HEK293T (cell line): ENCODE results near the gene ZNF296.

Experiments
- CTCF ChIA-PET: fragments of 350-600 bp; formaldehyde crosslinking; extraction: SDS; loops from one replicate; lab custom pipeline; 2021; ENCODE audit warnings: antibody characterized with exemption, inconsistent platforms; lab: Yijun Ruan, JAX
- POLR2A ChIA-PET: fragments of 350-600 bp; formaldehyde crosslinking; extraction: SDS; loops from one replicate; lab custom pipeline; 2020; ENCODE audit warnings: antibody characterized with exemption, inconsistent platforms; lab: Yijun Ruan, JAX
- DNase-seq: peaks from one replicate; pipeline ENCODE4 v3.0.0; 2012; ENCODE audit warnings: mixed read lengths; ENCODE audit errors: extremely low spot score
- ARNT ChIP-seq: fragments of 450-650 bp; IDR thresholded peaks from 2 replicates; pipeline ENCODE4 v1.6.1; 2017; ENCODE audit warnings: mild to moderate bottlenecking
- BHLHE40 ChIP-seq: fragments of 450-650 bp; IDR thresholded peaks from 2 replicates; pipeline ENCODE4 v1.6.1; 2016; ENCODE audit warnings: mild to moderate bottlenecking, moderate library complexity, borderline replicate concordance
- CTBP1 ChIP-seq: fragments of 450-650 bp; IDR thresholded peaks from 2 replicates; pipeline ENCODE4 v1.6.1; 2016; ENCODE audit warnings: borderline replicate concordance
- ELF4 ChIP-seq: fragments of 450-650 bp; IDR thresholded peaks from 2 replicates; pipeline ENCODE4 v1.6.1; 2017; ENCODE audit warnings: antibody characterized with exemption
- FOXA1 ChIP-seq: fragments of 450-650 bp; IDR thresholded peaks from 2 replicates; pipeline ENCODE4 v1.6.1; 2016; ENCODE audit warnings: mild to moderate bottlenecking
- FOXK2 ChIP-seq: fragments of 450-650 bp; IDR thresholded peaks from 2 replicates; pipeline ENCODE4 v1.6.1; 2016; ENCODE audit warnings: mild to moderate bottlenecking
- FOXM1 ChIP-seq: fragments of 450-650 bp; IDR thresholded peaks from 2 replicates; pipeline ENCODE4 v1.6.1; 2017; ENCODE audit warnings: mild to moderate bottlenecking, borderline replicate concordance
- HDGF ChIP-seq: fragments of 450-650 bp; IDR thresholded peaks from 2 replicates; pipeline ENCODE4 v1.6.1; 2017; ENCODE audit warnings: antibody characterized with exemption, borderline replicate concordance
- L3MBTL2 ChIP-seq: fragments of 450-650 bp; conservative IDR thresholded peaks from 2 replicates; pipeline ENCODE4 v1.6.1; 2016; ENCODE audit warnings: mild to moderate bottlenecking
- LEF1 ChIP-seq: fragments of 450-650 bp; IDR thresholded peaks from 2 replicates; pipeline ENCODE4 v1.6.1; 2017; ENCODE audit warnings: mild to moderate bottlenecking, borderline replicate concordance
- NFRKB ChIP-seq: fragments of 450-650 bp; IDR thresholded peaks from 2 replicates; pipeline ENCODE4 v1.6.1; 2016; ENCODE audit warnings: mild to moderate bottlenecking, moderate library complexity
- PKNOX1 ChIP-seq: fragments of 450-650 bp; IDR thresholded peaks from 2 replicates; pipeline ENCODE4 v1.6.1; 2016
- SP1 ChIP-seq: fragments of 450-650 bp; IDR thresholded peaks from 2 replicates; pipeline ENCODE4 v1.6.1; 2017
- SUZ12 ChIP-seq: fragments of 450-650 bp; IDR thresholded peaks from 2 replicates; pipeline ENCODE4 v1.6.1; 2016; ENCODE audit warnings: mild to moderate bottlenecking
- TARDBP ChIP-seq: fragments of 450-650 bp; IDR thresholded peaks from 2 replicates; pipeline ENCODE4 v1.6.1; 2016
- ZNF384 ChIP-seq: fragments of 450-650 bp; IDR thresholded peaks from 2 replicates; pipeline ENCODE4 v1.6.1; 2016

Gene ZNF296

DNA sequence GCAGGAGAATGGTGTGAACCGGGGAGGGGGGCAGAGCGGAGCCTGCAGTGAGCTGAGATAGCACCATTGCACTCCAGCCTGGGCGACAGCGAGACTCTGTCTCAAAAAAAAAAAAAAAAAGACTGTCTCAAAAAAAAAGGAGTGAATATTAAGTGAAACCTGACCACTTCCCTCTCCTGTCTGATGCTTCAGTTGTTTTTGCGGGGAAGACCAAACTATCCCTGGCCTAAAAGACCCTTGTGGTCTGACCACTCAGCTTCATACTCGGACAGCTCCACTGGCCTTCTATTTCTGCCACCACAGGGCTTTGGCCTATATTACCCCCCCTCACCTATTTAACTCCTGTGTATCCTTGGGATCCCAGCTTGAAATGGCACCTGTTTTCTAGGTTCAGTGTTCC, 35.2 kb downstream of the ZNF296 start:
- DNase-seq, result no peak
- CTCF ChIA-PET, result interaction anchor here (1.2 to 1.3 kb wide), 2 partner anchors 19 to 25 kb away, joined by 3 read pairs; no protein-coding TSS in a partner anchor
- TF ChIP-seq ZNF384 (no peak), NFRKB (no peak), FOXK2 (no peak), FOXA1 (no peak), FOXM1 (no peak), SP1 (no peak)
- POLR2A ChIA-PET, result interaction anchor here (0.6 to 1.4 kb wide), 2 partner anchors 8 to 14 kb away, joined by 3 read pairs; no protein-coding TSS in a partner anchor

DNA sequence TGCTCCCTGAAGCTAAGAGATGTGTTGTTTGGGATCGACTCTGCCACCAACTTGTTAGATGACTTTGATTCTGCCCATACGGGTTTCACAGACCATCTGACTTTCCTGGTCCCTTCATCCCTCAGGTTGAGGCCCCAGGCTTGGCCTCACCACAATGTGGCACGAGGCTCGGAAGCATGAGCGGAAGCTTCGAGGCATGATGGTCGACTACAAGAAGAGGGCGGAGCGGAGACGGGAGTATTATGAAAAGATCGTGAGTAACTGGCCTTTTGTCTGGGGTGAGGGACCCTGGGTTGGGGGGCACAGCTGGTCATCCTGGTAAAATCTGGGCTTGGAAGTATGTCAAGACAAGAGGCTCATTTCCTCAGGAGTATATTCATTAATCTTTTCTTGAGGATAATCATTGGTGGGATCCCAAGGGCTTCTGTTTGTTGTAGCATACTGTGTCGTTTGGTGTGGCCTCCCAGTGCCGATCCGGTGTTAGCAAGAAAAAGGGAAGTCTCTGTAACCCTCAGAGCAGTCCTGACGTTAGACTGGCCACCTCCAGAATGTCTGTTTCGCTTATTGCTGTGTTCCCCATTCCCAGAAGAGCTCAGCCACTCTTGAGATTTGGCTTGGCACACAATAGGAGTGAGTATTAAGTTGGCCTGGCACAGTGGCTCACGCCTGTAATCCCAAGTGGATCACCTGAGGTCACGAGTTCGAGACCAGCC, 36.1 kb downstream of the ZNF296 start:
- DNase-seq, result no peak
- TF ChIP-seq SUZ12 (no peak), LEF1 (no peak), ZNF384 (no peak), HDGF (no peak), TARDBP (no peak), FOXA1 (no peak), ARNT (no peak), ELF4 (no peak)
- ChIA-PET CTCF (interaction anchor here (1.3 kb wide), 1 partner anchor 20 kb away, joined by 3 read pairs; no protein-coding TSS in a partner anchor), POLR2A (interaction anchor here (0.6 to 2.8 kb wide), 7 partner anchors 9 to 85 kb away, joined by 3 to 34 read pairs (median 9); partner anchors contain the start of gene CLPTM1)

DNA sequence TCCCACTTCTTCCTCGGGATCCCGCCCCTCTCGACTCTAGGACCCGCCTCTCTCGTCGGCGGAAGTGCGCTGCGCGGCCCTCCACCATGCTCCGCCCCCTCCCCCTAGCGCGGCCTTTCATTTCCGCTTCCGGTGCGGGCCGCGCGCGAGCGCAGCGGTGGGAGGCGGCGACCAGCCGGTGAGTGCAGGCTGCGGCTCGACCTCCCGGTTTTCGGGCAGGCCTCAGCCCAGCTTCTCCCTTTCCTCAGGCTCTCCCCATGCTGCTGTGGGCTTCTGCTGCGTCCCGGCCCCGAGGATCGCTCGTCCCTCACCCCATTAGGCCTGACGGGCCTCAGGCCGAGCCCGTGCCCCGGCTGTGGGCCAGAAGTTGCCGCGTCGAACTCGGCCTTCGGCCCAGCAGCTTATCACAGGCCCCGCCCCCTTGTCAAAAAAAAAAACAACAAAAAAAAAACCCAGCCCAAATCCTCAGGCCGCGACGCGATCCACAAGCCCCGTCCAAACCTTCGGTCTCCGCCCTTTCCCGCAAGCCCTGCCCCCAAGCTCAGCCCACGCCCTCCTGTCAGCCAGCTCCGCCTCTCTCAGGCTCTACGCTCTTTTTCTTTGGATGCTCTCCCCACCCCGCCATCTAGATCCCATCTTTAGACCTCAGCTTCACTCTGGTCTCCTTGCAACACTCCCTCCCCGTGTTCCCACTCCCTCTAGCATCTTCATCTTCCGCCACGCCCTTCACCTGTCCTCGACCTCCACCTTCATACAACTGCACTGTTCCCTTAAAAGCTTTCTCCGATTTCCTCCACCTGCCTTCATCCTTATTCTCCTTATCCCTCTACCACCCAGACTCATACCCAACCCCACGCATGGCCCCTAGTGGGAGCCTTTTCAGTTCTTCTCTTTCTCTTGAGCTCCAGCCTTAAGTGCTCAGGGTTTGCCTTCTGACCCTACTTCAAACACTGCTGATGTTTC, 37.1 kb downstream of the ZNF296 start, which contains the start of gene CLASRP:
Gene CLASRP, plus strand, starts transcription at position 115 of the 963 bp plus-strand sequence. CDS start 1,168 bp downstream, outside the sequence.
- ChIA-PET CTCF (interaction anchor here (0.9 to 1.2 kb wide), 4 partner anchors 20 to 364 kb away, joined by 3 to 4 read pairs (median 4); no protein-coding TSS in a partner anchor), POLR2A (interaction anchor here (0.7 to 2.8 kb wide), 23 partner anchors 8 to 199 kb away, joined by 3 to 34 read pairs (median 5); partner anchors contain the start of genes BLOC1S3, CLPTM1, GEMIN7 and PPP1R37)
- DNase-seq, result peak; percentile 94
- TF ChIP-seq ZNF384, result peak; percentile 35; the same call in 1 of the 2 replicates
- TF ChIP-seq NFRKB, result no peak
- TF ChIP-seq ELF4, result peak; percentile 68; the same call in 1 of the 2 replicates

DNA sequence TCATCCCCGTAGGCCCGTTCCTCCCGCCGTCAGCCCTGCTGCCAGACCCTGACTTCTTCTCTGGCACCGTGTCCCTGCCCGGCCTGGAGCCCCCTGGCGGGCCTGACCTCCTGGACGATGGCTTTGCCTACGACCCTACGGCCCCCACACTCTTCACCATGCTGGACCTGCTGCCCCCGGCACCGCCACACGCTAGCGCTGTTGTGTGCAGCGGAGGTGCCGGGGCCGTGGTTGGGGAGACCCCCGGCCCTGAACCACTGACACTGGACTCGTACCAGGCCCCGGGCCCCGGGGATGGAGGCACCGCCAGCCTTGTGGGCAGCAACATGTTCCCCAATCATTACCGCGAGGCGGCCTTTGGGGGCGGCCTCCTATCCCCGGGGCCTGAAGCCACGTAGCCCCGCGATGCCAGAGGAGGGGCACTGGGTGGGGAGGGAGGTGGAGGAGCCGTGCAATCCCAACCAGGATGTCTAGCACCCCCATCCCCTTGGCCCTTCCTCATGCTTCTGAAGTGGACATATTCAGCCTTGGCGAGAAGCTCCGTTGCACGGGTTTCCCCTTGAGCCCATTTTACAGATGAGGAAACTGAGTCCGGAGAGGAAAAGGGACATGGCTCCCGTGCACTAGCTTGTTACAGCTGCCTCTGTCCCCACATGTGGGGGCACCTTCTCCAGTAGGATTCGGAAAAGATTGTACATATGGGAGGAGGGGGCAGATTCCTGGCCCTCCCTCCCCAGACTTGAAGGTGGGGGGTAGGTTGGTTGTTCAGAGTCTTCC, 38.7 kb downstream of the ZNF296 start:
- no peak for TF ChIP-seq TARDBP
- no peak for TF ChIP-seq ARNT
- no peak for TF ChIP-seq FOXA1
- no peak for TF ChIP-seq PKNOX1
- no peak for TF ChIP-seq SP1
- no peak for TF ChIP-seq CTBP1
- TF ChIP-seq BHLHE40, result no peak
- TF ChIP-seq SUZ12, result no peak
- no peak for TF ChIP-seq HDGF
- no peak for TF ChIP-seq ELF4
- no peak for TF ChIP-seq NFRKB
- TF ChIP-seq FOXK2, result no peak
- TF ChIP-seq L3MBTL2, result no peak
- TF ChIP-seq ZNF384, result no peak
- no peak for TF ChIP-seq FOXM1
- TF ChIP-seq LEF1, result no peak
- POLR2A ChIA-PET, result interaction anchor here (0.8 to 2.8 kb wide), 6 partner anchors 9 to 135 kb away, joined by 3 to 34 read pairs (median 3); no protein-coding TSS in a partner anchor
- CTCF ChIA-PET, result interaction anchor here (0.6 kb wide), 1 partner anchor 312 kb away, joined by 3 read pairs; no protein-coding TSS in a partner anchor
- no peak for DNase-seq

DNA sequence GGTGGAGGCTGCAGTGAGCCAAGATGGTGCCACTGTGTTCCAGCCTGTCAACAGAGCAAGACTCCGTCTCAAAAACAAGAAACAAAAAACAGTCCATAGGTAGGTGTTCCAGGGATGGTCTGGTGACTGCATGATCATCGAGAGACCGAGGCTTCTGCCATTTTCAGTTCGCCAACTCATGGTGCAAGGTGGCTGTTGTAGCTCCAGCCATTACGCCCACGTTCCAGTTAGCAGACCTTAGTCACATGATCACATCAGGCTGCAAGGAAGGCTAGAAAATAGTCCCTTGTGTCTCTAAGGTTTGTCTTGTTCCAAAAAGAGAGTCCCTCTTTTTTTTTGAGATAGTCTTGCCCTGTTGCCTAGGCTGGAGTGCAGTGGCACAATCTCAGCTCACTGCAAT, 40.5 kb downstream of the ZNF296 start:
- POLR2A ChIA-PET, result no interaction called here
- CTCF ChIA-PET, result no interaction called here

GRCh38 chr19:45032421-45032820, 43.9 kb downstream of the ZNF296 start:
- TF ChIP-seq BHLHE40 (no peak), LEF1 (no peak), FOXM1 (no peak), ZNF384 (no peak), ELF4 (no peak), CTBP1 (no peak), TARDBP (no peak), SP1 (no peak), L3MBTL2 (no peak), FOXA1 (no peak), FOXK2 (no peak)
- DNase-seq, result no peak
- ChIA-PET CTCF (no interaction called here), POLR2A (no interaction called here)

More for the DNA sequence above, 40.5 kb downstream of the ZNF296 start:
- DNase-seq, result no peak
- TF ChIP-seq SUZ12, result no peak
